HG03565 (cell line): ENCODE data around the gene GLUL.

Experiments
- ATAC-seq: cut with Tn5 transposase; IDR thresholded peaks from one replicate; pipeline ENCODE4 v1.9.1; 2021; ENCODE audit warnings: mild to moderate bottlenecking, moderate library complexity; ENCODE audit not compliant: unreplicated experiment

GLUL gene

DNA sequence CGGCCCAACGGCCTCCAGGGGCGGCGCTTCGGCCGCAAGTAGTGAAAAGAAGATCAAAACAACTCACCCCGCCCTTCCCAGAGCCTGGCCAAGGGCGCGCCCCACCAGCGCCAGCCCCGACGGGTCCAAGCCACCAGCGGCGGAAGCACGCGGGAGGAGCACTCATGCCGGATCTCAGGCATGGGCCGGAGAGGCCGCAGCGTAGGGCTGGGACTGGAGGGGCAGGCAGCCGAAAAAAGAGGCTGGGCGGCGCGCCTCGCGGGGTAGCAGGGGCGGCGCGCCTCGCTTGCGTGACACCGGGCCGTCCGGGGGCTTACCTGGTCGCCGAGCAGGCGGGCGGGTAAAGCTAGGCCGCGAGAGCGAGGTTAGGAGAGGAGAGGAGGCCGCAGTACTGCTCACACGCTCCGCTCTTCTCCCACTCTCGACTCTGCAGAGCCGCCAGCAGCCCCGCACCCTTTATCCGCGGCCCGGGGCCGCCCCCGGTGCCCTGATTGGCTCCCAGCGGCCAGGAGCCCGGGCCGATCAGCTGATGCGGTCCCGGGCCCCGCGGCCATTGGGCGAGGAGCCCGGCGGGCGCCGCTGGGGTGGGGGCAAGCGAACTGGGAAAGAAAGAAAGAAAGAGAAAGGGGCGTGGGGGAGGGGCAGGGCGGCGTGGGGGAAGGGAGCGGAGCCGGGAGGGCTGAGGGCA is at the start of gene GLUL:
GLUL (minus strand) TSS at position 429 of the 688 bp plus-strand sequence. CDS start 3,053 bp downstream, outside the sequence.
- ATAC-seq, result peak; percentile 63

DNA sequence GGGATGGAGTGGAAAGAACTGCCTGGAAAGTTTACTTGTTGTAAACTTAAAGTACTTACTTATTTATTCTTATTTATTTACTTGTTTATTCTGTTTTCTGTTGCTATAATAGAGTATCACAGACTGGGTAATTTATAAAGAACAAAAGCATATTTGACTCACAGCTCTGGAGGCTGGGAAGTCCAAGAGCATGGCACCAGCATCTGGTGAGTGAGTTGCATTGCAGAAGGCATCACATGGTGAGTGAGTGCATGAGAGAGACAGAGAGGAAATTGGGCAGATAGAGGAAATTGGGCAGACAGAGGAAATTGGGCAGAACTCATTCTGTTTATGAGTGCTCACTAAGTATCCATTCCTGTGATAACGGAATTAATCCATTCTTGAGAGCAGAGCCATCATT is 46.7 kb upstream of the GLUL start:
- ATAC-seq, result no peak

DNA sequence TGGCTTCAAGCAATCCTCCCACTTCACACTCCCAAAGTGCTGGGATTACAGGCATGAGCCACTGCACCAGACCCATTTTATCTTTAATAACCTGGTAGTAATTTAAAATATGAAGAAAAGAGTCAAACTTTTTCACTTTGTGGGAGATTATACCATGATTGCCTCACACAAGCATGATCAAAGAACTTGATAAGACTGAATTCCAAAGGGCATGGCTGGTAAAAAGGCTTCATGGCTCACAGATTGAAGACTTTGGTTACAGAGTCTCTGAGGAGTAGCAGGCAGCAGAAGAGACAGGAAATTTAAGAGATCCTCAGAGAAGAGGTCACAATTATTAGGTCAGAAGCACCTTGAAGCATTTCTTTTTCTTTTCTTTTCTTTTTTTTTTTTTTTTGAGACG is 42.0 kb upstream of the GLUL start:
- no peak for ATAC-seq

DNA sequence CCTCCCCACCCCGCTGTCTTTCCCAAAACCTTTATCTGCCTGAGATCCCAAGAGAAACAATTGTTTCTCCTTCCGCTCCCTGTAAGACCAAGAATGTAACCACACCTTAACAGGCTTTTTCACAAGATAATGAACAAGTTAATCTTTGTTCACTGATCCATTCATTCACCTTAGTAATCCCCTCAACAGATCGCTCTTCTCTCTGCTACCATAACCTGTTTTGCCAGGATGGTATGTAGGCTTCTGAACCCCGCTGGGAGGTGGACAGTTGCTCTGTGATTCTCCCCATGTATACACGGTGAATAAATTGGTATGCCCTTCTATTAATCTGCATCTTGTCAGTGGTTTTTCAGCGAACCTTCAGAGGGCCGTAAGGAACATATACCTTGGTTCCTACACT is 39.7 kb upstream of the GLUL start:
- ATAC-seq, result no peak

DNA sequence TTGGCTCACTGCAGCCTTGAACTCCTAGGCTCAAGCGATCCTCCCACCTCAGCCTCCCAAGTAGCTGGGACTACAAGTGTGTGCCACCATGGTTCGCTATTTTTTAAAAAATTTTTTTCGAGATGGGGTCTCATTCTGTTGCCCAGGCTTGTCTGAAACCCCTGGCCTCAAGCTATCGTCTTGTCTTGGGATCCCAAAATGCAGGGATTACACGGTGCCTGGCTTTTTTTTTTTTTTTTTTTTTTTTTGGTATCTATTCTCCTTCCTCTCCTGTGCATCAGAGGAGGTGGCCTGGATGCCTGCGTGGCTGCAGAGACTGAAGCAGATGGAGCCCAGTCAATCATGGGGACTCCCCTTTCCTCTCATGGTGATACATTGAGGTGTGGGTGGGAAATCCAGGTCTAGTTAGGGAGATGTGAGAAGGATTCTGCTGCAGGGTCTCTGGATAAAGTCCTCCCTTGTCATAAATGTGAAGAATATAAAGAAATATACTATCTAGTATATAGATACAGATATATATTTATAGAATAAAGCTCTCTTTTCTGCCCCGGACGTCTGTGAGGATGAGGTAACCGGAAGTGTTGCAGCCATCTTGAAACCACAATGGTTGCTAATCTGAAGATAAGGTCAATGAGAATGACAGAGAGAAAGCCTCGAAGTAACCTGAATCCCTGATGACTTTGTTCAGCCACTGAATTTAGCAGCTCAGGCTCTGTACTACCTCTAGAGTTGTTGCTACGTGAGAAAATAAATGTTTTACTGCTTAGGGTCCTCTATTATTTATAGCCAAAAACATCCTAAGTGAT is 38.9 kb upstream of the GLUL start:
- ATAC-seq, result peak; percentile 34

DNA sequence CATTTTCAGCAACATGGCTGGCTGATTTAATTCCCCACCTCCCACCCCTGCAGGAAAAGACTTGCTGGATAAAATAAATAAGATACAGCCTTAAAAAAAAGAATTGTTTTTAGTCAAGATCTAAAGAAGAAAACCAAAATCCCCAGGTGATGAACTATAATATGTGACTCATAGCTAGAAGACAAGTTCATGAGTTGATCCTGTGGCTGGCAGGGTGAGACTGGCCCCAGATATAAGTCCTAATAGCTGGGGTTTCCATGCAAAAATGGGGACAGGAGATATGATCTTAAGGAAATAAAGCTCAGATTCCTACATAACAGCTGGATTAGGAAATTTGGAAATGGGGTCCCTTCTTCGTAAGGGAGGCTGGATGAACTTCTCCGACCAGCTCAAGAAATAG is 36.5 kb upstream of the GLUL start:
- ATAC-seq, result no peak

GRCh38 chr1:182426442-182427430 is 35.1 kb upstream of the GLUL start:
- peak; percentile 41 for ATAC-seq

- no peak for ATAC-seq
These were observed 24.2 kb upstream of the GLUL start for GRCh38 chr1:182415789-182416188.

- ATAC-seq, result no peak
These were observed 22.4 kb upstream of the GLUL start for GRCh38 chr1:182413969-182414368.

DNA sequence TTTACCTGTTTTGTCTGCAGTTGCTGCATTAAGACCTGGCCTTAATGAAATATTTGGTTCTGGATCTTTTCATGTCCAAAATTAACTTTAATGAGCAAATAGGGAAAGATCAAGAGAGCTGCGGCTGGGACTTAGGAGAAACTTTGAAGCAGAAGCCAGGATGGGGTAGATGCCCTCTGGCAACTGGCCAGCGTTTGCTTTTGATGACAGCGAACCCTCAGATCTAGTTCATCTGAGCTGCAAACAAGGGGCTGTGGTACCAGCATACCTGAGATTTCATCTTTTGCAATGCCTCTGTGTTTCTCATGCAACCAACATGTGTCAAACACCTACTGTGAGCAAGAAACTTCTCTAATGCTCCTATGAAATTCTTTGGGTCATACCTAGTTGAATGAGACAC is 21.9 kb upstream of the GLUL start:
- ATAC-seq, result no peak

DNA sequence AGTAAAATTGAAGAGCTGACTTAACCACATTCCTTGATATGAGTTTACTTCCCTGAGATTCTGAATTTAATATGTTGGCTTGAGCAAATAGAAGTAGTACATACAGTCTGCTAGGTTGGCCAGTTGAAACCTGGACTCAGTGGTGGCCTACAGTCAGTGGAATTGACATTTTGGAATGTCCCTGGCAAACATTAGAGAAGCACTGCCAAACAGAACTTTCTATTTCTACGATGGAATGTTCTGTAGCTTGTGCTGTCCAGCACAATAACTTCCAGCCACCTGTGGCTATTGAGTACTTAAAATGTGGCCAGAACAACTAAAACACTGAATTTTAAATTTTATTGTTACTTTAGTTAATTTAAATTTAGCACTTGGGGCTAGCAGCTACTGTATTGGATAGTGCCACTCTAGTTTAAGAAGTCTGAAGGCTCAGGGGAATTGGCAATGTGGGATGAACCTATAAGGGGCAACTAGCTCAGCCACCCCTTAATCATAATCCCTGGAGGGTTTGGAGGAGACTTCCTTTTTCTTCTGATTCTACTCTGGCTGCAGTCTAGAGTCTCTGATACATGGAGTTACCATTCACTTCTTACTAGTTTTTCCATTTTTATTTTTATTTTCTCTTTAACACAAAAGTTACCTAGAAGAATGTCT is 19.2 kb upstream of the GLUL start:
- no peak for ATAC-seq

DNA sequence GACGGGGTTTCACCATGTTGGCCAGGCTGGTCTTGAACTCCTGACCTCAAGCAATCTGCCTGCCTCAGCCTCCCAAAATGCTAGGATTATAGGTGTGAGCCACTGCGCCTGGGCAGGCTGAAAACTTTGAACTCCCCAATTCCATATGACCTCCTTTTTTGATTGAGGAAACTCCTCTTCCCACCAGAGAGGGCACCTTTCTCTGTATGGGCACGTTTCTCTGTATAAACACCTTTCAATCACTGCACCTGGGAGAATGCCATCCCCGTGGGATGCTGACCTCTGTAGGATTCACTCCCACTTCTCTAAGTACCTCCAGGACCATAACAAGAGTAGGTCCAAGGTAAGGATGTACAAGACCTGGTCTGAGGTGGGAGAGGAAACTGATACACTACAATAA is 18.5 kb upstream of the GLUL start:
- no peak for ATAC-seq

- ATAC-seq, result no peak
These were observed 17.0 kb upstream of the GLUL start for GRCh38 chr1:182408435-182409075.

GRCh38 chr1:182407724-182408123 is 16.1 kb upstream of the GLUL start:
- no peak for ATAC-seq

- no peak for ATAC-seq
These were observed 14.4 kb upstream of the GLUL start for GRCh38 chr1:182406012-182406411.

GRCh38 chr1:182405578-182405977 is 14.0 kb upstream of the GLUL start:
- no peak for ATAC-seq

- no peak for ATAC-seq
These were observed 13.2 kb upstream of the GLUL start for GRCh38 chr1:182404781-182405180.

DNA sequence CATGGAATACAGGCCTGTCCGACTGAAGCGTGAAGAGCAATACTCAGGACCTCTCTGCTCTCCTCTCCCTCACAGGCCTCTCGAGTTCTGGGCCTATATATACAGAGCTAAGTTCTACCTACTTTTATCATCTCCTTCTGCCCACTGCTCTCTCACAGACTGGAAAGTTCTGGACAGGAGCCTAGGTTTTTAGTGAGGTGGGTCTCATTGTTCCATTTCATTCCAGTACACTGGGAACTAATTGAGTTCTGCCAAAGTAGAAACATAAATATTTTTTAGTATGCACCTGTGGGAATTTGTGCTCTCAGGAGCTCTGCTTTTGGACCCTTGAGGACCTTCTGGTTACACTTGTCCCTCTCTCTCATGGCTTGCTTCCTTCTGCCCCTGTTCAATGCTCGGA is 9.0 kb upstream of the GLUL start, which contains the start of gene TEDDM1:
TEDDM1 (minus strand) TSS at position 101 of the 400 bp plus-strand sequence. CDS start 182 bp downstream, outside the sequence.
- ATAC-seq, result no peak

- ATAC-seq, result no peak
These were observed 6.2 kb upstream of the GLUL start for GRCh38 chr1:182397653-182398393.
